CD4-positive, alpha-beta T cell treated with Interleukin-6 at 100 ng/mL for 8 hours (primary cell): ENCODE data around the gene NEIL1.
A peak's percentile ranks its signal among the peaks of the same experiment; 100 is the strongest.
"Not testable (repeated sequence)": the region's sequence is repeated elsewhere in the genome, so short reads cannot be mapped to it uniquely, and the experiment has no call there.

ENCODE experiments used
- DNase-seq: peaks from one replicate; pipeline ENCODE4 v3.0.0-alpha.2; 2020; ENCODE audit warnings: mixed read lengths, low spot score

Gene NEIL1

GRCh38 chr15:75333654-75334419 lies 13.0 kb upstream of the NEIL1 start:
- not testable (repeated sequence) for DNase-seq

DNA sequence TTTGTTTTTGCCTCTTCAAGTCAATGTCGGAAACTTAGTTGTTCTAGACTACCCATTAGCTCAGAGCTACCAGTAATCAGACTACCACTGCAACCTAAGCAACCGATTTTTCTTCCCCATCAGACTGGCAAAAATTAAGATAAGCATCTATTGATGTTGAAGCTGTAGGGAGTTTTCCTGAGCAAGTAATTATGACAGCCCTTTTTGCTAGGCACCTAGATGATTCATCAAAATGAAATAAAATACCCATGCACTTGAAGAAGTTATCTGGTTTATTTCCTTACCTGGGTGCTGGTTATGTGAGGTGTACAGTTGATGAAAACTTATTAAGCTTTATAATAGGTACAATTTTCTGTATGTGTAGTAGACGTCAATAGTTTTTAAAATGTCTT lies 11.5 kb upstream of the NEIL1 start:
- DNase-seq: no peak

GRCh38 chr15:75335705-75336355 lies 11.0 kb upstream of the NEIL1 start, which contains the start of gene COMMD4:
COMMD4 (plus strand) TSS chr15:75336063; CDS start chr15:75336090, 27 bp downstream.
- peak; percentile 68 for DNase-seq

DNA sequence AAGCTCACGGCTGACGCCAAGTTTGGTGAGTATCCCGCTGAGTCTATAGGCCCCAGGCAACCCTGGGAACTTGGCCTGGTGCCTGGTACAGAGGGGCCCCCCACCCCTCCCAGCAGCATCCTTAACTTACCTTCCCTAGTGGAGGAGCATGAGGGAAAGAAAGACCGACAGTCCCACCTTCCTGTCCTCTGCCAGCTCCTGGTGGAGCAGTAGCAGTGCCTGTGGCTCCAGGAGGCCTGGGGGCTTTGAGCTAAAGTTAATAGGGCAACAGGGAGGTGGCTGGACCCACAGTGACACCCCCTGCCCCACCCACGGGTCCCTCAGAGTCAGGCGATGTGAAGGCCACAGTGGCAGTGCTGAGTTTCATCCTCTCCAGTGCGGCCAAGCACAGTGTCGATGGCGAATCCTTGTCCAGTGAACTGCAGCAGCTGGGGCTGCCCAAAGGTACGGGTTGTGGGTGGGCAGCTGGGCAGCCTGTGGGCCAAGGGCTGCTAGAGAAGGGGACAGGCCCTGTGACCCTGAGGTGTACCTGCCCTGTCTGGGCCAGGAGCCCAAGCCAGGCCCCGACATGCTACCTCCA lies 8.1 kb upstream of the NEIL1 start:
- no peak for DNase-seq

- DNase-seq: no peak
Measured at GRCh38 chr15:75339531-75340240, 7.2 kb upstream of the NEIL1 start.

DNA sequence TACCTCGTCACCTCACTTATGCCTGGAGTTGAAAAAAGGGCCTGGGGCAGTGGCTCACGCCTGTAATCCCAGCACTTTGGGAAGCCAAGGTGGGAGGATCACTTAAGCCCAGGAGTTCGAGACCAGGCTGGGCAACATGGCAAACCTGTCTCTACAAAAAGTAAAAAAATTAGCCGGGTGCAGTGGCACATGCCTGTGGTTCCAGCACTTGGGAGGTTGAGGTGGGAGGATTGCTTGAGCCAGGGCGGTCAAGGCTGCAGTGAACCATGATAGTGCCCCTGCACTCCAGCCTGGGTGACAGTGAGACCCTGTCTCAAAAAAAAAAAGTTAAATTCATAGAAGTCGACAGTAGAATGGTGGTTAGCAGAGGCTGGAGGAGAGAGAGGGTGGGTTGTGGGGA lies 4.6 kb upstream of the NEIL1 start:
- DNase-seq: no peak

DNA sequence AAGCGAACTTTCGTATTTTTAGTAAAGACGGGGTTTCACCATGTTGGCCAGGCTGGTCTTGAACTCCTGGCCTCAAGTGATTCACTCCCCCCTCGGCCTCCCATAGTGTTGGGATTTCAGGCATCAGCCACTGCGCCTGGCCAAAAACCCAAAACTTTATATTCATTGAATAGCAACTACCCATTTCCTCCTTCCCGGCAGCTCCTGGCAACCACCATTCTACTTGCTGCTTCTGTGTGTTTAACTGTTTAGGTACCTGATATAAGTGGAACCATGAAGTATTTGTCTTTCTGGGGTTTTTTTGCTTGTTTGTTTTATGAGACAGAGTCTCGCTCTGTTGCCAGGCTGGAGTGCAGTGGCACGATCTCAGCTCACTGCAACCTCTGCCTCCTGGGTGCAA lies 2.9 kb upstream of the NEIL1 start:
- not testable (repeated sequence) for DNase-seq

DNA sequence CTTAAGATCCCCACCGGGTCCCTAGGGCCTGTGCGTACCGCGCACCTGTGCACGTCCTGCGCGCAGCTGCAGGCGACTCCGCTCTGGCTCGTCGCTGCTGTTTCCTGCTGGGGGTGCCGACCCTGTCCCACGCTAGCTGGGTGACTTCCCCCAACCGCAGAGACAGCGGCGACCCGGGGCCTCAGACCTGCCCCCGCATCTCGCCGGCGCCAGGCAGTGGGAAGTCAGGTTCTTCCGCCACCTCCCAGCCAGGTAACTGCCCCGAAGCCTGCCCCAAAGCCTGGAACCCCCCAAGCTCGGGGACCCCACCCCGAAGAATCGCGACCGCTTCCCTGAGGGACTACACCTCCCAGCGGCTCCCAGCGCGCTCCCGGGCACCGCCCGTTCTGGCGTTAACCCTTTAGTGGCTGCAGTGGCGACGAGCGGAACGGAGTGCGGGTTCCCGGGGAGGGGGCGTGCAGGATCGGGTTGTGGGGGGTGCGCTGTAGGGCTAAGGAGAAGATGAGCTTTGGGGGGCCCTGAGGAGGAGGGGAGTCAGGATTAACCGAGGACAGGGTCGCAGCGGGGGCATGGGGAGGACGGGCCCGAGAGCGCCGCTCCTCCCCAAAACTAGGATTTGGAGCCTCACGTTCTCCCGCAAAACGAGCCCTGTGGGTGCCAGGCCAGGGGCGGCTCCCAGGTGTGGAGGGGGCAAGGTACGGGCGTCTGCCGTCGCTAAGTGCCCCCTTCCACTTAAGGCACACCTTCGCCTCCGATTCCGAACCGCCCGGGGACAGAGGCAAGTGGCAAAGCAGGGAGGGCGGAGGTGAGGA lies 589 bp downstream of the NEIL1 start:
- peak; percentile 54 for DNase-seq

DNA sequence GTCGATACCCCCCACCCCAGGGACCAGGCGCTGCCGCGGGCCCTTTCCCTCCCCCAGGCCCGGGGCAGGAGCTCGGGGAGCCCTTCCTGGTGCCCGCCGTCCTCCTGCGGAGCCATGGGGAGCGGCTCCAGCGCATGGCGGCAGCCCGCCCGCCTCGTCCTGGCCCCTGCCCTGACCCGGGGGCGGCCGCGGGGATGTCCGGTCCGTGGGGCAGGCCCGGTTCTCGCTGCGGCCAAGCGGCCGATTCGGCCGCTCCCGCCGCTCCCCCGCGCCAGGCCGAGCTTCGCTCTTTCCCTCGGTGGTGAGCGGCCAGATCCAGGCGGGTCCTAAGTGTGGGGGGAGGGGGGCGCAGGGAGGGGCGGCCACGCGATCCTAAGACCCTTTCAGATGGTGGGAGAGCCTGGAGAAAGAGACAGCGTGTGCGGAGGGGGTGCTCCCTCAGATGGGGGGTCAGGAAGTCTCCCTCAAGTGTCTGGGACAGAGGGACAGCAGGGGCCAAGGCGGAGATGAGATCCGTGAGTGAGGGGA lies 1.3 kb downstream of the NEIL1 start:
- no peak for DNase-seq

- DNase-seq: no peak
Measured at GRCh38 chr15:75348562-75349350, 1.9 kb downstream of the NEIL1 start.

- not testable (repeated sequence) for DNase-seq
Measured at GRCh38 chr15:75349351-75349669, 2.5 kb downstream of the NEIL1 start.

DNA sequence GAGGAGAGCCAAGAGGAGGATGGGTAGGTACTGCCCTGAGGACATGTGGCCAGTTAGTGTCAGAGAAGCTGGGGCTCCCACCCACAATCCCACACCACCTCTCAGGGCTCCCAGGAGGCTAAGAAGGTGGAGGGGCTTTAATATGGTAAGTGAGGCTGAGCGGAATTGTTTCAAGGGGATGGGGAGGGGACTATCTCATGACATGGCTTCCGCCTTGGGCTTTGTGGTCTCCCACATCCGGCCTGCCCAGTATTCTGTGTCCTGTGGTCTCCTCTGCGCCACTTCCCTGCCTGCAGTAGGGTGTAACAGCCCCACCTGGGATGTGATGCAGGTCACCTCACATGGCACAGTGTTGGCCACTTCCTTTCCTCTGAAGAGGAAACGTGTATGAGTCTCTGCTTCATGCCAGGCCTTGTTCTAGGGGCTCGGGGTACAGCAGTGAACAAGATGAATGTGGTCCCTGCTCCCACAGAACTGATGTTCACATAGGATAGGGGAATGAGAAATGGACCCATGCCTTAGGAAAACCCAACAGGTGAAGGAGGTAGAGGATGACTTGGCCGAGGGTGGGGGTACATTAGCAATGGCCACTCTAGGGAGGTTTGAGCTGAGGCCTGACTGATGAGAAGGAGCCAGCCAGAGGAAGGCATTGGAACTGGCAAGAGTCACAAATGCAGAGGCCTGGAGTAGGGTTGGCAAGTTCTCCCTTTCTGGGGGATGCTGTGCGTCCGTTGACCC lies 3.2 kb downstream of the NEIL1 start:
- peak; percentile 78 for DNase-seq

- no peak for DNase-seq
Measured at GRCh38 chr15:75350601-75351361, 3.9 kb downstream of the NEIL1 start.

GRCh38 chr15:75352186-75353080 lies 5.6 kb downstream of the NEIL1 start:
- DNase-seq: no peak

- DNase-seq: no peak
Measured at GRCh38 chr15:75353604-75354003, 6.8 kb downstream of the NEIL1 start.

DNA sequence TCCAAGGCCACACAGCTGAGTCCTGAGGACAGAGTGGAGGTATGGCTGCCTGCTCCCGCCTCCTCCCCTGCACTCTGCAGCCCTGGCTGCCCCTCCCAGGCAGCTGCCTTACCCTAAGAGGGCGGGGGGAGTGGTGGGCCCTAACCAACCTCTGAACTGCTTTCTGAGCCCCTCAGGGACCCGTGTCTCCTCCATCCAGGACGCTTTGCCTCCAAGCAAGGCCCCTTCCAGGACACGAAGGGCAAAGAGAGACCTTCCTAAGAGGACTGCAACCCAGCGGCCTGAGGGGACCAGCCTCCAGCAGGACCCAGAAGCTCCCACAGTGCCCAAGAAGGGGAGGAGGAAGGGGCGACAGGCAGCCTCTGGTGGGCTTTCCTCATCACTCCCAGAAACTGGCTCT lies 7.6 kb downstream of the NEIL1 start:
- DNase-seq: no peak

- no peak for DNase-seq
Measured at GRCh38 chr15:75355369-75355768, 8.5 kb downstream of the NEIL1 start.

- DNase-seq: no peak
Measured at GRCh38 chr15:75356006-75356405, 9.2 kb downstream of the NEIL1 start.
